GM12873 (cell line): ENCODE results near the gene SIAH3.

Experiments used
- CTCF ChIP-seq: IDR thresholded peaks from 2 replicates; pipeline ENCODE4 v1.5.1; 2012; ENCODE audit warnings: low read depth, mild to moderate bottlenecking, moderate library complexity, low read length, control low read depth; ENCODE audit not compliant: insufficient read depth; ENCODE audit errors: missing control alignments

The SIAH3 gene

GRCh38 chr13:45773236-45773635 is 78.3 kb downstream of the SIAH3 start:
- TF ChIP-seq CTCF, result no peak

- TF ChIP-seq CTCF, result no peak
These were observed 80.7 kb downstream of the SIAH3 start for GRCh38 chr13:45770886-45771285.

GRCh38 chr13:45768656-45769479 is 82.7 kb downstream of the SIAH3 start:
- no peak for TF ChIP-seq CTCF

- no peak for TF ChIP-seq CTCF
These were observed 86.1 kb downstream of the SIAH3 start for GRCh38 chr13:45765464-45765863.

GRCh38 chr13:45763419-45763818 is 88.1 kb downstream of the SIAH3 start:
- no peak for TF ChIP-seq CTCF

- TF ChIP-seq CTCF, result no peak
These were observed 99.0 kb downstream of the SIAH3 start for GRCh38 chr13:45752510-45752909.

- TF ChIP-seq CTCF, result no peak
These were observed 99.7 kb downstream of the SIAH3 start for GRCh38 chr13:45751885-45752284.

- no peak for TF ChIP-seq CTCF
These were observed 101.0 kb downstream of the SIAH3 start for GRCh38 chr13:45750566-45750965.
